IPS DF 6.9 (cell line): ENCODE data around the gene ALDH6A1.

Experiments
- DNase-seq: peaks from one replicate; pipeline ENCODE4 v3.0.0-alpha.2; 2013; ENCODE audit warnings: low read depth, low spot score
- H3K27ac ChIP-seq: one replicate; pipeline ENCODE4 v1.5.1; 2013; ENCODE audit warnings: low read length, control low read depth
- H3K27me3 ChIP-seq: 2 replicates; pipeline ENCODE4 v1.6.1; 2013; ENCODE audit warnings: mild to moderate bottlenecking, low read length; ENCODE audit not compliant: control insufficient read depth, insufficient read depth
- H3K36me3 ChIP-seq: 2 replicates; pipeline ENCODE4 v1.6.1; 2013; ENCODE audit warnings: low read length; ENCODE audit not compliant: control insufficient read depth, insufficient read depth
- H3K4me1 ChIP-seq: 2 replicates; pipeline ENCODE4 v1.6.1; 2013; ENCODE audit warnings: low read length; ENCODE audit not compliant: control insufficient read depth, insufficient read depth
- H3K4me3 ChIP-seq: 2 replicates; pipeline ENCODE4 v1.5.1; 2013; ENCODE audit warnings: mild to moderate bottlenecking, low read length
- H3K9me3 ChIP-seq: 2 replicates; pipeline ENCODE4 v1.6.1; 2013; ENCODE audit warnings: low read length, inconsistent platforms; ENCODE audit not compliant: control insufficient read depth, insufficient read depth
- WGBS: extraction: QIAGEN DNeasy Blood & Tissue Kit; methylation state at CpG from one replicate; pipeline ENCODE4 v1.1.7; 2013; ENCODE audit warnings: mixed read lengths, missing lambda C conversion rate; ENCODE audit not compliant: insufficient read length, insufficient coverage; 5-methylcytosine and 5-hydroxymethylcytosine counted together

Gene ALDH6A1

DNA sequence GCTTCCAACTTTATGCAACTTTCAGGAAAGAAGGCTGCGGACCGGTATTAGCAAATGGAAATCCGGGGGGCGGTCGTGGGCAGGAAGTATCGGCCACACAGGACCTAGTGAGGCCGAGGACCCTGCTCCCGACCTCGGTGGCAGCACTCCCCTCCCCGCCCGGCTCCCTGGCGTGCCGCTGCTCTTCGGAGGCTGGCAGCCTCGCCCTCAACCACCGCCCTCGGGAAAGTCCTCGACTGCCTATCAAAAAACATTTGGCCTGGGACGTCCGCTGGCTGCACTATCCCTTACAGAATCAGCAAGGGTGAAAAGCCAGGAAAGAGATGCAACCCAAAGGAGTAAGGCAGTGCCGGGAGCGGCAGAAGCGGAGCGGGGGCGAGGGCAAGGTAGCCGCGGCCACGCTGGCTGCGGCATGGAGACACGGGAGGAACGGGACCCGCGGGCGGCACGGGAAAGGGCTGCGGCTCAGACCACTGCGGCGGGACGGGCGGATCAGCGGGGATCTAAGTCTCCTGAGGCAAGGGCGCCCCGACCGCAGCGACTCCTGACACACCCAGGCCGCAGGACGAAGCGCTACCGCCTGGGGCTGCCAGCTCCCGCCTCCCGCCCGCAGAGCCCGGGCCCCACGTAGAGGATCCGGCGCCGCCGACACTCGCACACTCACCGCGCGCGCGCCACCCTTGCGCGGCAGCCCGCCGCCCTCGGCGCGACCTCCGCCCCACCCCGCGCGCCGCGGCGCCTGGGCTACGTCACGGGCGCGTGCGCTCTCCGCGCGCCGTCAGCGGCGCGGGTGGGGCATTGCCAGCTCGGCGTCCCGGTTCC lies 65.5 kb downstream of the ALDH6A1 start, which contains the start of the genes BBOF1 and ENTPD5:
BBOF1 (plus strand) TSS at position 764 of the 822 bp plus-strand sequence. CDS start 130 bp downstream, outside the sequence.
ENTPD5 (minus strand) TSS at position 703 of the 822 bp plus-strand sequence. CDS start 31,186 bp downstream, outside the sequence.
- H3K27ac ChIP-seq, result no peak within 1 kb of the TSS

DNA sequence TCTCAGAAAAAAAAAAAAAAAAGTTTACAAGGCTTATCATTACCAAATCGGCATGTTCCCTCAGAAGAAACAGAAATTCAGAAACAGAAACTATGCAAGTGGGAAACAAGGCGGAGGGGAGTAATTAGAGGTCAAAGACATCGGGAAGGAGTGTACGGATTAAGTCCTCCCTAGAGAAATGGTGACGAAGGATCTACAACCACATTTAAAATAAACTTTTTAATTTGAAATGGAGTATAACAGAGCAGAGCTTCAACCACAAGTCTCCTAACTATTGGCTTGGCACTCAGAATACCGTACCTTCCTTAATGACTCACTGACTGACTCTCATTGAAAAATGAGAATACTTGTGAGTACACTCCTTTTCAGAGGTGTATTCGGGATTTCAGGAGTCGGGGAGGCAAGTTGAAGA lies 66.1 kb downstream of the ALDH6A1 start:
- no peak overlapping the region for H3K27ac ChIP-seq
- H3K27me3 ChIP-seq, result no peaks in the 10 kb centered on the region
- H3K4me1 ChIP-seq, result no peaks in the 10 kb centered on the region
- H3K36me3 ChIP-seq, result no peaks in the 10 kb centered on the region
- peak overlapping the region; percentile 69; the same call in 1 of the 2 replicates for H3K4me3 ChIP-seq
- no CpG with 5 or more reads among the region's 8 CpGs for WGBS
- no peak for DNase-seq
- H3K9me3 ChIP-seq, result no peaks in the 10 kb centered on the region

More for the DNA sequence above, 65.5 kb downstream of the ALDH6A1 start, which contains the start of the genes BBOF1 and ENTPD5:
- H3K36me3 ChIP-seq, result no peaks in the 10 kb centered on the region
- H3K4me1 ChIP-seq, result no peaks in the 10 kb centered on the region
- H3K9me3 ChIP-seq, result no peaks in the 10 kb centered on the region
- DNase-seq, result peak; percentile 29
- H3K4me3 ChIP-seq, result peak within 1 kb of the TSS; percentile 69
- no CpG with 5 or more reads among the region's 93 CpGs for WGBS
- no peaks in the 10 kb centered on the region for H3K27me3 ChIP-seq

DNA sequence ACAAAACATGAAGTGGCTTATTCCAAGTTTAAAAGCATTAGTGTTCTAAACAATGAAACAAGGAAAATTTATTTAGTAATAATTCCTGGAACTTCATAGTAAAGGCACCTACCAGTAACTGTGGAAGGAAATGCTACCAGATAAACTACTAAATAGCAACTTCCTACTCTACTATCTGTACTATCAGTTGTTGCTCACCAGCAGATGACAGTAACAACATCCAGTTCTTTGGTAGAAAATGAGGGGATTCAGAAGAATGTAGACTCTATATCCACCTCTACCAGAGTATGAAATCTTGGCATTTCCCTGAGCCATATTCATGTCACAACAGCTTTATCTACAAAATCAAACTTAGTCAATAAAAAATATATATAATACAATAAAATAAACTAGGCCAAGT lies 68.3 kb downstream of the ALDH6A1 start:
- no peaks in the 10 kb centered on the region for H3K9me3 ChIP-seq
- H3K27me3 ChIP-seq, result no peaks in the 10 kb centered on the region
- H3K36me3 ChIP-seq, result no peaks in the 10 kb centered on the region
- no peak overlapping the region for H3K4me3 ChIP-seq
- no peak overlapping the region for H3K27ac ChIP-seq
- no peaks in the 10 kb centered on the region for H3K4me1 ChIP-seq
- no peak for DNase-seq

DNA sequence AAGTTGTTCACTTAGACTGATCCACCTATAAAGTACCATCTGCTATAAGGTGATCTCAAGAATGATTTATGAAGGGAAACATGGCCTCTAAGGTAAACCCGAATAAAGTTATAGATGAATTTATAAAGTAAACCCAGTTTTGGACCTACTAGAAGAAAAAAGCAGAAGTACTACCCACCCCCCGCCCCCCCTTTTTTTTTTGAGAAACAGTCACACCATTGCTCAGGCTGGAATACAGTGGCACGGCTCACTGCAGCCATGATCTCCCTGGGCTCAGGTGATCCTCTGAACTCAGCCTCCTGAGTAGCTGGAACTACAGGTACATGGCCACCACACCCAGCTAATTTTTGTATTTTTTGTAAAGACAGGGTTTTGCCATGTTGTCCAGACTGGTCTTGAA lies 69.1 kb downstream of the ALDH6A1 start:
- no peaks in the 10 kb centered on the region for H3K9me3 ChIP-seq
- H3K4me3 ChIP-seq, result no peak overlapping the region
- H3K36me3 ChIP-seq, result no peaks in the 10 kb centered on the region
- DNase-seq, result no peak
- H3K27me3 ChIP-seq, result no peaks in the 10 kb centered on the region
- no peak overlapping the region for H3K27ac ChIP-seq
- no peaks in the 10 kb centered on the region for H3K4me1 ChIP-seq
- WGBS, result no CpG with 5 or more reads among the region's 3 CpGs

DNA sequence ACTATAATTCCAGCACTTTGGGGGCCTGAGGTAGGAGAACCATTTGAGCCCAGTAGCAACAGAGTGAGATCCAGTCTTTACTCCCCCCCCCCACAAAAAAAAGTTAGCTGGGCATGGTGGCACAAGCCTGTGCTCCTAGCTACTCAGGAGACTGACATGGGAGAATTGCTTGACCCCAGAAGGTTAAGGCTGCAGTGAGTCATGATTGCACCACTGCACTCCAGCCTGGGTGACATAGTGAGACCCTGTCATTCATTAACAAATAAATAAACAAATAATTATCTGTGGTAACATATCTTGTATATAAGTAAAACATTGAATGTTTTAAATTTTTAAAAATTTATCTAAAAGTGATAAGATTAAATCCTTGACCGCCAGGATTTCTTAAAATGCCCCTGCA lies 70.0 kb downstream of the ALDH6A1 start:
- H3K27ac ChIP-seq, result no peak overlapping the region
- no peaks in the 10 kb centered on the region for H3K9me3 ChIP-seq
- H3K4me3 ChIP-seq, result no peak overlapping the region
- no peaks in the 10 kb centered on the region for H3K27me3 ChIP-seq
- no CpG with 5 or more reads among the region's 1 CpG for WGBS
- DNase-seq, result no peak
- H3K4me1 ChIP-seq, result no peaks in the 10 kb centered on the region
- no peaks in the 10 kb centered on the region for H3K36me3 ChIP-seq

DNA sequence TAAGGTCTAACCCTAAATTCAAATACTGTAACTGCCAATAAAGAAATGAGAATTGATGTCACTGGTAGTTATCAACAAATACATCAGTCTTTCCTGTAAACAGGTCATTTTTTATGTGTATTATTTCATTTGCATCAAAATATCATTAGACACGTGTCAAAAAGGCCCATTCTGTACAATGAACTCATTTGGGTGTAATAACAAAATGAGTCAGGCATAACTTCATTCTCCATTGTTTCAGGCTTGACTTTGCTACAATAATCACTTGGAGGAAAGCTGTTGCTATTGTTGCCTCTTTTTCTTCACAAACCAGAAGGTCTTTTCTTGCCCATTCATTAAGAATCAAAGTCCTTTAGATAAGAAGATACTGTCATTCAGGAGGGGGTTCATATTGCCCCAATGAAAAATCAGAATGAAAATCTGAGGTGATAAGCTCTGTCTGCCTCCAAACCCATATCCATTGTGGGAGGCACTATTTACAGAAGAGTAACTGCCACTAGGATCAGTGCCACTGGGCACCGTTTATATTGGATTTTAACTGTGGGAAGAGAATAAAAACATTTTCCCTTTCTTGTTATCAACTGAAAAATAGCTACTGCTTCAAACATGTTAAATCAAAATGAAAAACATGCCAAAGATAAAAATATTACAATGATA lies 75.3 kb downstream of the ALDH6A1 start:
- no peak overlapping the region for H3K27ac ChIP-seq
- no CpG with 5 or more reads among the region's 2 CpGs for WGBS
- no peak overlapping the region for H3K4me3 ChIP-seq
- no peak for DNase-seq
- H3K4me1 ChIP-seq, result no peaks in the 10 kb centered on the region
- no peaks in the 10 kb centered on the region for H3K9me3 ChIP-seq
- no peaks in the 10 kb centered on the region for H3K27me3 ChIP-seq
- no peaks in the 10 kb centered on the region for H3K36me3 ChIP-seq
